GM21723 (cell line): Measurements from ENCODE around the gene MRPL18.
"Not testable (repeated sequence)": the region's sequence is repeated elsewhere in the genome, so short reads cannot be mapped to it uniquely, and the experiment has no call there.

Source experiments
- ATAC-seq: cut with Tn5 transposase; IDR thresholded peaks from one replicate; pipeline ENCODE4 v1.9.1; 2021; ENCODE audit warnings: mild to moderate bottlenecking, moderate library complexity; ENCODE audit not compliant: unreplicated experiment

Gene MRPL18

DNA sequence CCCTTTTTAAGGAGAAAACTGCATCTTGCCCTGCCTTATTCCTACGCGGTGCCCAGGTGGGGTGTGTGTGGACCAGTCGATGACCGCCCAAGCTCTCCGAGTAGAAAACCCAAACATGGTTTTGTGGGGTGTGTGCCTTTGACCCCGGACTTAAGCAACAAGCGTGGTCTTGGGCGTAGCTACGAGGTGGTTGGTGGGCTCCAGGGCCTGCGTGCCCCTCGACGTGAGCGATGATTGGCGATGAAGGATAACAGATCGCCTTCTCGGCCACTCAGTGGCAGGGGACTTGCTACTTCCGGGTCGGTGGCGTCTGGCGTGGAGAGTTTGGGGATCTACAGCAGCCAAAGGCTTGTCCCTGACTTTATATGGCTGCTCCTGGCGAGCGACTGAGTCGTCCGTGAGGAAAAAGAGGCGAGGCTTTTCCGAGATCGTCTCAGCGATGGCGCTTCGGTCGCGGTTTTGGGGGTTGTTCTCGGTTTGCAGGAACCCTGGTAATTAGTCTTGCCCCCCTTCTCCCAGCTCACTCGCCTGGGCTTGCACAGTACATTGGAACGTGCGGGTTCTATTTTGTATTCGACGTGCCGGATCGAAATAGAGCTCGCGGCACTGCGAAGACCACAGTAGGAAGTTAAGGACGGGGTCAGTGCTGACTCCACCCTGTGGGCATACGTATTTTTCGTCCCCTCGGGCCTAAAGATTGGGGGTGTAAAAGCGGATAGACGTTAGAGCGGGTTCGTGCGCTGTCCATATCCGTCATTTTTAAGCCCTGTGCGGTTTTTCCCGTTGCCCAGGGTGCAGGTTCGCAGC is at the start of gene MRPL18:
TSS of gene MRPL18 (plus strand) at position 319 of the 807 bp plus-strand sequence. CDS start at position 440, 121 bp downstream.
- peak; percentile 84 for ATAC-seq

DNA sequence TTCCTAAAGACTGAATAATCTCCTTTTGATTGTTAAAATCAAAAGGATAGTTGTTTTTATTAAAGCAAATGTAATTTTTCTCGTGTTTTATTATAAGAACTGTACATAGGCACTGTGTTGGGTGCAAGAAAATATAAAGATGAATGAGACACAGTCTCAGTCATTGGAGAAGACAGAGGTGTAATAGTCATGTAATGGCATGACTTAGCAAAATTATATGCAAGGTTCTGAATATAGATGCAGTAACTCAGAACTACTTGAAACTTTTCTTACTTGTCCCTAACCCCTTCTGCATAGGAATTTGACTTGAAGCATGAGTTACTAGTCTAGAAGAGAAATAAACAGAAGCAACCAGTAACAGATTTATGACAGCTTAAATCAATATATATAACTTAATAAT is 48.1 kb upstream of the MRPL18 start:
- no peak for ATAC-seq

DNA sequence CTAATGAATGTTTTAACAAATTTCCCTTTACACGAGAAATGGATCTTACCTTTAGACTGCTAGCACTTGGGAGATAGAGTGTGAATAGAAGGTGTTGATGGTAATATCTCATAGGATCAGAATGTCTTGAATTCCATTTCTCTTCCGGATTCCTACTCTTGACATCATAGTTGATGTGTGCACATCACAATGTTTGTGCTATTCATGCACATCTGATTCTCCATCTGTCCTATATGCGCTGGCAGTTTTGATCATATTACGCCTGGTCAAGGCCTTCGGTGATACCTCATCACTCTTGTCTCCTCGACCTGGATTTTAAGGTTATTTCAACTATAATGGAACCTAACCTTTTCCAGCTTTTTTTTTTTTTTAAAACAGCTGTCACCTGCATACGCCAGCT is 45.2 kb upstream of the MRPL18 start:
- ATAC-seq: no peak

DNA sequence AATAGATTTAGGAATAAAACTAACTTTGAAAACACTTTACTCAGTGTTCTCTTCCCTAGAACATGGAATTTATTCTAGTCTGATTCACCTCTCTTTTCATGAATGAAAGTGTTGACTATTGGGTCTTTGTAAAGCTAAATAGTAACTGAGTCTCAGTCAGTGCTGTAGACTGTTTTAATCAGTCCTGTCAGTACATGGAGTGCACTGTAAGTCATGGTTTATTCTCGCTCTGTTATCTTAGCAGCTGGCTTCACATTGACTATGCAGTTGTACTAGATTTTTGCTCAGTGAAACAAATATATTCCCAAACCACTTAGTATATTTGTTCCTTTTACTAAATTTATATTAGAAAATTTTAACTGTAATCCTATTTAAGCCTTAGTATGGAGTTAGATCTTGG is 43.5 kb upstream of the MRPL18 start:
- ATAC-seq: no peak

DNA sequence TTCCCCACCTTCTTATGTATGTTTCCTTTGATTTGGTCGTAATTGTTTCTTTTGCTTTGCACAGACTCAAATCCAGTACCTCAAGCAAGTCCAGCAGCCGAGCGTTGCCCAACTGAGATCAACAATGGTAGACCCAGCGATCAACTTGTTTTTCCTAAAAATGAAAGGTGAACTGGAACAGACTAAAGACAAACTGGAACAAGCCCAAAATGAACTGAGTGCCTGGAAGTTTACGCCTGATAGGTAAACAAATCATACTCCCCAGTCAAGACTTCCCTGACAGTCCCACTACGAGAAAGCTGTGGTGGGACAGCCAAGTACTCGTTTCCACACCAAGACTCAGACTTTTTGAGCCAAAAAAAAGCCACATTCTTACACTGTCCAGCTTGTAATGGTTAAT is 42.1 kb upstream of the MRPL18 start:
- ATAC-seq: not testable (repeated sequence)

DNA sequence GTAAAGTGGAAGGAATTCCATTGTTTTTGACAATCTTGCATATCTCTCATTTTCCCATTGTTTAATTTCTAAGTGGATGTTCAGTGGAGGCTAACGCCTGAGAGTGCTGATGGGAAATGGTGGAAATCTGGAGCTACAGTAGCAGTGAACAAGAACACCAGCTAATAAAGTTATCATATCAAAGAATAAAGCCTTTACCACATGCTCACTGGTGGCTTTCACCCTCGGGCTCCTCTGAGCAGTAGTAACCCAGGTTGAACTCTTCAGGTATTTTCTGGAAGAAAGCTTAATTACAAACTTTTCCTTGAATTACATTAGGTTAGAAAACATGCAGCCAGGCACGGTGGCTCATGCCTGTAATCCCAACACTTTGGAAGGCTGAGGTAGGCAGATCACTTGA is 38.8 kb upstream of the MRPL18 start:
- ATAC-seq: no peak

DNA sequence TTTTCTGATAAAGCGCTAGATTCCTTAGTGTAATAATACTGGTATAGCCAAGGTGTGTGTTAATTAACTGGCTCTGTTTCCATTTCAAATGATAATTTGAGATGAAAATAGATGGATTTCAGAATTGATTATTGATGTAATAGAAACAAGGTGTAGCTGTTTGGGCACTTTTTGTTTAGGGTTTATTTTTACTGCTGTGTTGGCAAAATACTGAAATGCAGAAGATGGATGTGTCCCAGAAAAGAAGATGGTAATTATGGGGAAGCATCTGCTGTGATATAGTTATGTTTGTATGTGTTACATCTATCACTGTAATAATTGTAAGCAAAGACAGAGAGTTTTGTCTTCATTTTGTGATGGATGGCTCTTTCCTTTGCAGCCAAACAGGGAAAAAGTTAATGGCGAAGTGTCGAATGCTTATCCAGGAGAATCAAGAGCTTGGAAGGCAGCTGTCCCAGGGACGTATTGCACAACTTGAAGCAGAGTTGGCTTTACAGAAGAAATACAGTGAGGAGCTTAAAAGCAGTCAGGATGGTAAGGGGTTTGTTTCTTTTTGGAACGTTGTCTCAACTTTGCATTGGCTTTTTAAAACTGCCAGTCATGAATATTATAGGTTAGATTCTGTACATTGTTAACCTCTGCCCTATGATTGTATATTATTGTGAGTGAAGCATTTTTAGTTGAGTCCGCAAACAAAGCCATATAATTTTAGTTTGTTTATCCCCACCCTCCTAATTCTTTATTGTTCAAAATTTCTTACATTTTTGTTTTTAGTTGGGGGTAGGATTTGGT is 37.0 kb upstream of the MRPL18 start:
- no peak for ATAC-seq

DNA sequence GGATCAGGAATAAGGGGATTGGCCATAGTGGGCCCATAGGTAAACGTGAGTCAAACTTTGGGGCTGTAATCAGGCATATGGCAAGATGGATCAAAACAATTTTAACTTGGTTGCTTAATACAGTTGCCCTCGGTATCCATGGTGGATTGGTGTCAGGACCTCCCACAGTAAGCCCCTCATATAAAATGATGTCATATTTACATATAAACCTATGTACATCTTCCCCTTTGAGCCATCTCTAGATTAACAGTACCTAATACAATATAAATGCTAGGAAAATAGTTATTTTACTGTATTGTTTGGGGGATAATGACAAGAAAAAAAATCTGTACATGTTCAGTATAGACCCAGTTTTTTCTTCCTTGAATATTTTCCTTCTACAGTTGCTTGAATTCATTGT is 35.9 kb upstream of the MRPL18 start:
- no peak for ATAC-seq

DNA sequence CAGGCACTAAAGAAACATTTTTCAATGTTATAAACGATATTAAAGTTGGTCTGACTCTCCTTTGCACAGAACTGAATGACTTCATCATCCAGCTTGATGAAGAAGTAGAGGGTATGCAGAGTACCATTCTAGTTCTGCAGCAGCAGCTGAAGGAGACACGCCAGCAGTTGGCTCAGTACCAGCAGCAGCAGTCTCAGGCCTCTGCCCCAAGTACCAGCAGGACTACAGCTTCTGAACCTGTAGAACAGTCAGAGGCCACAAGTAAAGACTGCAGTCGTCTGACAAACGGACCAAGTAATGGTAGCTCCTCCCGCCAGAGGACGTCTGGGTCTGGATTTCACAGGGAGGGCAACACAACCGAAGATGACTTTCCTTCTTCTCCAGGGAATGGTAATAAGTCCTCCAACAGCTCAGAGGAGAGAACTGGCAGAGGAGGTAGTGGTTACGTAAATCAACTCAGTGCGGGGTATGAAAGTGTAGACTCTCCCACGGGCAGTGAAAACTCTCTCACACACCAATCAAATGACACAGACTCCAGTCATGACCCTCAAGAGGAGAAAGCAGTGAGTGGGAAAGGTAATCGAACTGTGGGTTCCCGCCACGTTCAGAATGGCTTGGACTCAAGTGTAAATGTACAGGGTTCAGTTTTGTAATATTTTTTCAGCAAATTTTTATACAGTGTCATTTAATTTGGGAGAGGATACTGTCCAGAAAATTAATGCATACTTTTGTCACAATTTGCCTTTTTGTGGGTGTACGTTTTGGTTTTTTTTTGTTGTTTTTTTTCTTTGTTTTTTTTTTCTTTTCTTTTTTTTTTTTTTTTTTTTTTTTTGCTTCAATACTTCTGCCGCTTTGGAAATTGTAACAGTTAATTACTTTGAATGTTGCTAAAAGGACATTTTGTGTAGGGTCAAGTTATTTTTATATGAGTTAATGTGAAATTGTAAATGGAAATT is 35.0 kb upstream of the MRPL18 start:
- ATAC-seq: no peak

DNA sequence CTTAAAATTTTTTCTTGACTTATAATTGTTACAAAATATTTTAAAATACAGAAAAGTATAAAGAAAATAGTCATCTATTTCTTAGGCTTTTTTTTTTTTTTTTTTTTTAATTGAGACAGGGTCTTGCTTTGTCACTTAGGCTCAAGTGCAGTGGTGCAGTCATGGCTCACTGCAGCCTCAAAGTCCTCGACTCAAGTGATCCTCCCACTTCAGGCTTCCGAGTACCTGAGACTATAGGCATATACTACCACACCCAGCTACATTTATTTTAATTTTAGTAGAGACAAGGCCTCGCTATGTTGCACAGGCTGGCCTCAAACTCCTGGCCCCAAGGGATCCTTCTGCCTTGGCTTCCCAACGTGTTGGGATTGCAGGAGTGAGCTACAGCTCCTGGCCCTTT is 33.8 kb upstream of the MRPL18 start:
- ATAC-seq: no peak

DNA sequence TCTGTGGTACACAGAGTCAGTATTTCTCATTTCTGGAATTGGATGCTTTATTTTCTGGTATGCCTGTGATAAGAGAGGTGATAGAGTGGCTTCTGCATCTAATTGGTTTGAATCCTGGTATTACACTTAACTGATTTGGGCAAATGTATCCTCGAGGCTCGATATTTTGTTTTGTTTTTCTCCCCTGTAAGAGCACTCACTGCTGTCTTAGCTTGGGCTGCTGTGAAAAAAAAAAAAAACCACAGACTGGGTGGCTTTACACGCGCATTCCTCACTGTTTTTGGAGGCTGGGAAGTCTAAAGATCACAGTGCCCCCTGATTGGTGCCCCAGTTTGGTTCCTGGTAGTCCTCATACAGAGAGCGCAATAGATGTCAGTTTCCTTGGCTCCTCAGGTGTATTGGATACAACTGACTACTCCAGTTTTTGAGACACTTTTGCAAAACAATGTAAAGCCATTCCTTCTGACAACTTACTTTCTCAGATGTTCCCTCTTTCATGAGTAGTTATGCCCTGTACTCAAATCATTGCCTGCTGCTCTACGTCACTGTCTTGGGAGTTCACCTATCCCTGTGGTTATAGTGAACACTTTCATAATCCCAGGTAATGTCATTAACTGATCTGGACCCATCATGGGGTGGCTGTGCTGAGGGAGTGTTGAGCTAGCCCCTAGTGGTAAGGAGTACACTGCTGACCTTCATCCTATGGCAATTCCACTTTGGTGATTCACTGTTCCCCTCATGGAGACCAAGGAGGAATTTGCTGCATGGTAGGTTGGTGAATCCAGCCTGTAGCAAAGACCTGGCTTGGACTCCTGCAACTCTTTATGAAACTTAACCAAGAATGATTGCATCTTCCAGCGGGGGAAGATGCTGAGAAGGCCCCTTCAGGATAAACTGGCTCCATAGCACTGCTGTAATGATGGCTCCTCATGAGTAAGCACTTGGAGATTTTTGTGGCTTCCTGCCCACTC is 32.0 kb upstream of the MRPL18 start:
- no peak for ATAC-seq

DNA sequence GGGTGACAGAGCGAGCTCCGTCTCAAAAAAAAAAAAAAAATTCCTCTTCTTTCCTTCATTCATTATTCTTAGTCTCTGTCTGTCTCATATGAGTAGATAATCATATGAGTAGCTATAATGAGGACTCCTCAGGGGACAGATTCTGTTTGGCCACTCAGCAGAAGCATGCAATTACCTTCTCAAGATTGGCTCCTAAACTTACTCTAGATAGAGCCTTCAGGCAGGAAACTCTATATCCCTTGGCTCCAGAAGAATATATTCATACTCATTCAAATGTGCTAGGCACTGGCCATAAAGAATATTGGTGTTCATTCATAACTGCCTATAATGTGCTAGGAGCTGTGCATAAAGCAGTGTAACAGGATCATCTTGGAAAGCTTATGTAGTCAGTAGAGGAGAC is 30.6 kb upstream of the MRPL18 start:
- ATAC-seq: no peak

DNA sequence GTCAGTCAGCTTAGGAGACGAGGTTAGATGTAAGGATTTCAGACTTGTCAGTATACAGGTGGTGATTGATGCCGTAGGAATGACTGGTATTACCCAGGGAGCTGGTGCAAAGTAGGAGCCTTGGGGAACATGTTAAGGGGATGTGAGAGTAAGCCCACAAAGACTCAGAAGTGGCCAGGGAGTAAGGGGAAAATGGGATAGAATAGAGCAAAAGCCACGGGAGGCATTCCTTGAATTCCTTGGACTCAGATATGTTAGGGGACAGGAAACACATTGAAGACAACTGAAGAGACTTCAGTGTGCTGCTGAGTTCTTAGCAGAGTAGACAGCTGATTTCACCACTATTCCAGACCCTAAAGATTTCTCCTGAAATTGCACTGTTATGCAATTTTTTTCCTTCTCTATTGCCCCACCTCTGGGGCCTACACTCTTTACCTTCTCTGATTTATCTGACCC is 29.6 kb upstream of the MRPL18 start:
- ATAC-seq: no peak

DNA sequence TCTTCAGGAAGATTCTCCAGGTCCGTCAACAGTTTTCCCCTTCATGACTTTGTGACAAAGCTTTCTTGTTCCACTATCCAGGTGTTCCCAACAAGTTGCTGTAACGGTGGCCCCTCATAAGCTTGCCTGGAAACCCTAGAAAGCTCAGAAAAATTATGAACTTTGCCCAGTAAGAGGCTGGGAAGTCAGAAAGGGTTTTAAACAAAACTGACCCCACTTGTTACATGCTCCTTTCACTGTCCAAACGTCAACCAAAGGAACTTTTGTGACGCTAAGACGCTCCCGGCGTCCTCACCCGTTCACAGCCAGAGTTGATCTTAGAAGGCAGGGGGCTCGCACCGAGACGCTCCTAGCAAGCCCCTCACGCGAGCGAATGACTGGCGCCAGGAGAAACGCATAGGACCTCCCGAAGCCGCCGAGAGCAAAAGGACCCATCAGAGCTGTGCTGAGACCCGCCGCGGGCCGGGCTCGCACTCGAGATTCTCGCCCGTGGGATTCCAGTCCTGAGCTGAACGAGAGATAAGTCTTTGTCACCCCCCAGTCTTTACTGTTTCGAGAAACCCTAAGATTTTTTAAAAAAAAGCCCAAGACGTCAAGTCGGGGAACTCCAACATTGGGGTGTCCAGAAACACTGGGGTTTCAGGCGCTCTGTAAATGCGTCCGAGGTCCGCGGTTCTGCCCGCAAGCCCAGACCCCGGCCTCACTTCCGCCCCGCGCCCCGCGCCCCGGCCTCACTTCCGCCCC is 29.0 kb upstream of the MRPL18 start:
- peak; percentile 1 for ATAC-seq

DNA sequence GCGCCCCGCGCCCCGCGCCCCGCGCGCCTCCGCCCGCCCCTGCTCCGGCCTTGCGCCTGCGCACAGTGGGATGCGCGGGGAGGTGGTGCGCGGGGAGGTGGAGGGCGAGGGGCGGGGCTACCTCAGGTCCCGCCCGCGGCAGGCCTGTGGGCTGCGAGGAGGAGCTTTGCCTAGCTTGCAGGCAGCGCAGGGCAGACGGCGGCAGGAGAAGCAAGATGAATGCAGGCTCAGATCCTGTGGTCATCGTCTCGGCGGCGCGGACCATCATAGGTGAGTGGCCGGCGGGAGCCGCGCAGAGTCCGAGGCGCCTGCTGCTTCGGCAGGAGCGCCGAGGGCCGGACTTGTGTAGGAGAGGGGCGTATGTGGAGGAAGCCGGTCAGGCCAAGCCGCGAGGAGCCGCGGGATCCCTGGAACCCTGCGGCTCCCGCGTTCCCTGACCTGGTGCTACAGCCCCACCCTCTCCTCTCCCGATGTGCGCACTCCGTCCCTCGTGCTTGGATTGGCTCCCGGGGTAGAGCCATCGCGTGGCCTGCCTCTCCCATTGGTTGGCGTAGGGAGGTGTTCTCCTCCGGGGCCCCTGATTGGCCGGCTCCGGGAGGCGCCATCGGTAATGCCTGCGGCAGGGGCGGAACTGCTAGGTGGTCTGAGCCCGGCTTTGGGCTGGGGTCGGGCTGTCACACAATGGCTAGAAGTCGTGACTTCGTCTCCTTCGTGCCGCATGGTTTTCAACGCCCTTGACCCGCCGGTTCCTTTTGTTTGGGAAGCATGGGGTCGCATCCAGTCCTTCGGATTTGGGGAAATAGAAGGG is 28.2 kb upstream of the MRPL18 start, which contains the start of gene ACAT2:
TSS of gene ACAT2 (plus strand) at position 173 of the 808 bp plus-strand sequence. CDS start at position 216, 43 bp downstream.
- ATAC-seq: peak; percentile 98

DNA sequence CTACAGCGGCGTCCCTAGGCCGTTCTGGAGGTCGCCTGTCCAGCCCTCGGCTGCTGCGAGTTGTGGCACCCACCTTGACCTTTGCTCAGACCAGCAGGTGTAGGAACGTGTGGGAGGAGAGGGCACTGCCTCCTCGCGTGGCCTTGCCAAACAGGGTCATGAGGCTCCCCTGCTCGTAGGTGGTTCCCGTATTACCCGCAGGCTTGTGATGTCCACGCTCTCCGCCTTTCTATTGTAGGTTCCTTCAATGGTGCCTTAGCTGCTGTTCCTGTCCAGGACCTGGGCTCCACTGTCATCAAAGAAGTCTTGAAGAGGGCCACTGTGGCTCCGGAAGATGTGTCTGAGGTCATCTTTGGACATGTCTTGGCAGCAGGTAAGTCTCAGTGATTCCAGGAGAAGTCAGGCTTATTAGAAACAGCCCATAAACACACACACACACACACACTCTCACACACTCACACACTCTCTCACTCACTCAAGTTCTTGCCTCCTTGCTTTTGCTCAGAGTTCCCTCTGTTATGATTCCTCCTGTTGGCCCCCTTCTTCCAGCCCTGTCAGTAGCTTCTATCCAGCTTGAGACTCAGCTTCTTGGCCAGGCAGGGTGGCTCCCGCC is 27.5 kb upstream of the MRPL18 start:
- ATAC-seq: peak; percentile 13

DNA sequence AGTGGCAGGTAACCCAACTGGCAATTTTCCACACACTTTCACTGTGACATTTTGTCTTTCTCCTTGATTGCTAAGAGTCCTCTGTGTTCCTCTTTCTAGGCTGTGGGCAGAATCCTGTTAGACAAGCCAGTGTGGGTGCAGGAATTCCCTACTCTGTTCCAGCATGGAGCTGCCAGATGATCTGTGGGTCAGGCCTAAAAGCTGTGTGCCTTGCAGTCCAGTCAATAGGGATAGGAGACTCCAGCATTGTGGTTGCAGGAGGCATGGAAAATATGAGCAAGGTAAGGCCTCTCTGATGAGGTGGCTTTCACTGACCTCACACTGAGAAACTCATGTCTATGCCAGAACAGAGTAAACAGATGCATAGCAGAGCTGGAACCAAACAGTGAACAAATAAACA is 23.4 kb upstream of the MRPL18 start:
- ATAC-seq: no peak

DNA sequence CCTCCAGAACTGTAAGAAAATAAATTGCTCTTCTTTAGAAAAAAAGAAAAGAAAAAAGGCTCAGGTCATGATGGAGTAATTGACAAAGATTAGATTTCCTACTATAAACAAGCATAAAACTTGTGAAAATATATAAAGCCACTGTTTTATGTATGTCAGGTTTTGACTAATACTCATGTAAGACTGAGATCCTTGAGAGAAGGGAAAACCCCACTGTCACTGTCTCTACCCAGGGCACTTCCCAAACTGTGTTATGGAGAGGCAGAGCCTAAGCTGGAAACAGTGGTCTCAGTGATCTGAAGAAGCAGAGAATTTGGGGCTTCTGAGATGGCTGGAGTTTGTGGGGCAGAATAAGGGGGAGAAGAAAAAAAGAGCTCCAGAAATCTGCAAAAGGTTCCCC is 20.8 kb upstream of the MRPL18 start:
- no peak for ATAC-seq
